Testis (tissue), 2 donors: ENCODE measurements around the gene GPR101.

ENCODE experiments used
- CTCF ChIP-seq, 3 experiments: fragments of 450-650 bp in 2 of 3; fragments of 200-600 bp in 1 of 3; sonication (generic) in 1 of 3; IDR thresholded peaks; one replicate each; pipeline ENCODE4 v1.5.1; 2016 to 2019; ENCODE audit warnings: antibody characterized with exemption in 3 of 3, mild to moderate bottlenecking in 2 of 3, moderate library complexity in 1 of 3
- POLR2A ChIP-seq: fragments of 450-650 bp; IDR thresholded peaks from one replicate; pipeline ENCODE4 v1.6.1; 2017; ENCODE audit warnings: antibody characterized with exemption, mild to moderate bottlenecking, moderate library complexity

GRCh38 chrX:137052643-137053235 lies 18.9 kb upstream of the GPR101 start:
- TF ChIP-seq CTCF (IDR thresholded peaks at IDR 0.05) (no peak), POLR2A (no peak)
